Activated effector memory CD4-positive, alpha-beta T cell treated with Interleukin-2 at 50 U/mL for 16 hours (primary cell): ENCODE results near the gene NAA15.
"Not testable (repeated sequence)": the region's sequence is repeated elsewhere in the genome, so short reads cannot be mapped to it uniquely, and the experiment has no call there.

Experiments
- DNase-seq: peaks from one replicate; pipeline ENCODE4 v3.0.0-alpha.2; 2020

NAA15 gene

DNA sequence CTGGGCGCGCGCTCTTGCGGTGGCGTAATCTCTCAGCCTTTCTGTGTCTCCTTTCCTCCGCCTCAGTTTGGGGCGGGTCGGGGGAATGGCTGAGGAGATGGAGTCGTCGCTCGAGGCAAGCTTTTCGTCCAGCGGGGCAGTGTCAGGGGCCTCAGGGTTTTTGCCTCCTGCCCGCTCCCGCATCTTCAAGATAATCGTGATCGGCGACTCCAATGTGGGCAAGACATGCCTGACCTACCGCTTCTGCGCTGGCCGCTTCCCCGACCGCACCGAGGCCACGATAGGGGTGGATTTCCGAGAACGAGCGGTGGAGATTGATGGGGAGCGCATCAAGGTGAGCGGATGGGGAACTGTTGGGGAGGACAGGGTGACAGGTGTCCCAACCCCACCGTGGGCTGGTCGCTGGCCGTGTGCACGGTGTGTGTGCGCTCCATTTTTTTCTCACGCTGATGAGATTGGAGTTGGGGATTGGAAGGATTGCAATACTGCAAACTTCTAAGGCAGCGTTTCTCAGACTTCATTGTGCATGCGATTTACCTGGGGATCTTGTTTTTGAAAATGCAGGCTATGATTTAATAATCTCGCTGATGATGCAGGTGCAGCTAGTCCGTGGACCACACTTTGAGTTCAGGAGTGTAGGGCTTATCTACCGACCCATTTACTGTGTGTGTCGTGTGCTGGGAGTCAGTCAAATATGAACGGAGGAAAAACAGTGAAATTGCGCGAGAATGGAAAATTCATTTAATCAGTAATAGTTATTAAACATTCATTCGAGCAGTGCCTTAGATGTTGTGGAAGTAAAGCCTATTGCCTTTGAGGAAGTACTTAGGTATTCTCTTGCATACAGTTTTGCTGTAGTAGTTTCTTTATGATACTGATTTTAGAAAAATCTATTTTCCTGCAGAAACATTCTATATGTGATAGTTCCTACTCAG is 153.1 kb downstream of the NAA15 start, which contains the start of gene RAB33B:
RAB33B (plus strand) TSS at position 11 of the 935 bp plus-strand sequence; CDS start at position 86, 75 bp downstream.
- DNase-seq: no peak

DNA sequence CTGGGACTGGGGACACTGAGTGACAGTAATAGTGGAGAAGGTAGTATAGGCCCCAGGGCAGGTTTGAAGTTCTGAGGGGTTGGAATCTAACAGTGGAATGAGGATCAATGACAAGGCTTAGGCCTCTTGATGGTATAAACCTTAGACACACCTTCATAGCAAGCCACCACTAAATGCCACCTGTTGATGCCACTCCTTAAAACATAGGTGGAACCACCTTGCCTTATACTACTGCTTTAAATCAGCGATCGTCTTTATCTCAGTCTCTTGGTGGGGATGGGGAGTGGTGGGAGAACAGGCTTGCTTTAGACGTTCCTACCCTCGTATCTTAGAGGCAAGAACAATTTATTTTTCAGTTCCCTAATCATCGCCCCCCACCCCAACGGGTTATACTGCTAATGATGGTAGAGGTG is 153.8 kb downstream of the NAA15 start:
- no peak for DNase-seq

DNA sequence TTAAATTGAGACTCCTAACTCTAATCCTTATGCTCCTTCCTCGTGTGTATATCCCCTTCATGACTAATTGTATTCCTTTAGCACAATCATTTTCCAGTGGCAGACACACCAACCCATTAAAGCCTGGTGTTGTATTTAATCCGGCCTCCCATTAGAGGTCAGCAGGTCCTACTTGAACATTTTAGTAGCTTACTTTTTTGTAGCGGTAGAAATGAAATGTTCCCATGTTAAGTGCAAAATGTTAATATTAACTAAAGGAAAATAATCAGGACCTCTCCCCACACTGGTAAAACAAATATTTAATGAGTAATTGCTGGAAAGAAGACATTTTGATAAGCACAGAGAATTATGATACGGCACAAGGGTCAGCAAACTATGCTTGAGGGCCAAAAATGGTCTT is 156.0 kb downstream of the NAA15 start:
- DNase-seq: no peak

DNA sequence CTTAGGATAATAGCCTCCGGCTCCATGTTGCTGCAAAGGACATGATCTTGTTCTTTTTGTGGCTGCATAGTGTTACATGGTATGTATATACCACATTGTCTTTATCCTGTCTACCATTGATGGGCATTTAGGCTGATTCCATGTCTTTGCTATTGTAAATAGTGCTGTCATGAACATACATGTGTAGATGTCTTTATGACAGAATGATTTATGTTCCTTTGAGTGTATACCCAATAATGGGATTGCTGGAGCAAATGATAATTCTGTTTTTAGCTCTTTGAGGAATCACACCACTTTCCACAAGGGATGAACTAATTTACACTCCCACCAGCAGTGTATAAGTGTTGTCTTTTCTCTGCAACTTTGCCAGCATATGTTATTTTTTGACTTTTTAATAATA is 157.2 kb downstream of the NAA15 start:
- DNase-seq: no peak

DNA sequence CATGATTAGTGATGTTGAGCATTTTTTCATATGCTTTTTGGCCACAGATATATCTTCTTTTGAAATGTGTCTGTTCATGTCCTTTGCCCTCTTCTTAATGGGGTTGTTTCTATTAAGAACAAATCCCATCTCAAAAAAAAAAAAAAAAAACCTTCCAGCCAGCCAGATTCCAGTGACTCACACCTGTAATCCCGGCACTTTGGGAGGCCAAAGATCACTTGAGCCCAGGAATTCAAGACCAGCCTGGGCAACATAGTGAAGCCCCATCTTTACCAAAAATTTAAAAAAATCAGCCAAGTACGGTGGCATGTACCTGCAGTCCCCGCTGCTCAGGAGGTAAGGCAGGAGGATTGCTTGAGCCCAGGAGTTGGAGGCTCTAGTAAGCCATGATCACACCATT is 157.7 kb downstream of the NAA15 start:
- no peak for DNase-seq

DNA sequence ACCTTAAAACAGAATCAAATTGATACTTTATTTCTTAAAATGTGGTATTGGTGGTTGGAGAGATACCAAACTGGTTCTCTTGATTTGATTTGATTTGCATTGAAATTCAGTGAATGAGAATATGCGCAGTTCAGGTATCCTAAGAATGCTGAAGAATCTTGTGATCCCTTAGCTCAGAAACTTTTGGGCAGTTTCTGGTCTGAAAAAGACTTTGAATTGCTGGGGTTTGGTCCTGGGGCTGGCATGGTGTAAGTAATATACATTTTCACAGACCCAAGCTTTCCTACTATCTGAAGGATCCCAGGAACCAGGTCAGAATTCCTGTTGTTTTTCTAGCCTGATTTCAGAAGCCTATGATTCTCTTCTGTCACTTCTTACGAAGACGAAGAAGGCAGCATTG is 159.3 kb downstream of the NAA15 start:
- DNase-seq: no peak

DNA sequence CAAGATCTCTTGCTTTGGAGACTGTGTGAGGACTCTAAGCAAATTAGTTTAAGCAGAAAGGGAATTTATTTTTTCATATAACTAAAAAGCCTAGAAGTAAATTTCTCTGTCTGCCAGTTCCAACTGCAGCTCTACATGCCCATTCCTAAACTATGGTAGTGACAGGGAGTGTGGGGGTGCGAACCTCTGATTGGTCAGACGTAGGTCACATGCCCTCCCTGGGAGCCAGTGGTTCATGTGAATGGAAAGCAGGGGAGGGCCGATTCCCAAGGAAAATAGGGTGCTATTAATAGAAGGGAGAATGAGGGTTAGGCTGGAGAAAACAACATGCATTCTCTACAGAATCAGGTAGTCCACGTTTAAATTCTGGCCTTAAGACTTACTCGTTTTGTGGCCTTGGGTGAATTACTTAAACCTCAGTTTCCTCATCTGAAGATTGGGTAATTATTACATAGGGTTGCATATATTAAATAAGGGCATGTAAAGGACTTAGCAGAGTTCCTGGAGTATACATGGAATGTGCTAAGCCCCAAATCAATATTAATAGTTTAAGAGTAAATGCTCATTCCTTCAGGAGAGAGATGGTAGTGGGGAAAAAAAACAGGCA is 159.8 kb downstream of the NAA15 start:
- no peak for DNase-seq

DNA sequence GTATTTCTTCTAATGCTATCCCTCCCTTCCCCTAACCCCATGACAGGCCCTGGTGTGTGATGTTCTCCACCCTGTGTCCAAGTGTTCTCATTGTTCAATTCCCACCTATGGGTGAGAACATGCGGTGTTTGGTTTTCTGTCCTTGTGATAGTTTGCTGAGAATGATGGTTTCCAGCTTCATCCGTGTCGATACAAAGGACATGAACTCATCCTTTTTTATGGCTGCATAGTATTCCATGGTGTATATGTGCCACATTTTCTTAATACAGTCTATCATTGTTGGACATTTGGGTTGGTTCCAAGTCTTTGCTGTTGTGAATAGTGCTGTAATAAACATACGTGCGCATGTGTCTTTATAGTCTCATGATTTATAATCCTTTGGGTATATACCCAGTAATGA is 163.2 kb downstream of the NAA15 start:
- not testable (repeated sequence) for DNase-seq

DNA sequence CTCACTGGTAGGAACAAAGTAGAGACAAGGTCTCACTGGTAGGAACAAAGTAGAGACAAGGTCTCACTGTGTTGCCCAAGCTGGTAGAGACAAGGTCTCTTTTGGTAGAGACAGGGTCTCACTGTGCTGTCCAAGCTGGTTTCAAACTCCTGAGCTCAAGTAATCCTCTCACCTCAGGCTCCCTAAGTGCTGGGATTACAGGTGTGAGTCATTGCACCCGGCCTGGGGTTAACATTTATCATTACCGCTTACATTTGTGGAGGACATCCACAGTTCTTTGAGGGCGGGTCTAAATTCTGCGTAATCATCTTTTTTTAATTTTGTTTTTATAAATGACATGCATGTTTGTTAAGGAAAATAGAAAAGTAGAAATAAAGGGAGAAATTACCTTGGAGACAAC is 164.6 kb downstream of the NAA15 start:
- DNase-seq: no peak

DNA sequence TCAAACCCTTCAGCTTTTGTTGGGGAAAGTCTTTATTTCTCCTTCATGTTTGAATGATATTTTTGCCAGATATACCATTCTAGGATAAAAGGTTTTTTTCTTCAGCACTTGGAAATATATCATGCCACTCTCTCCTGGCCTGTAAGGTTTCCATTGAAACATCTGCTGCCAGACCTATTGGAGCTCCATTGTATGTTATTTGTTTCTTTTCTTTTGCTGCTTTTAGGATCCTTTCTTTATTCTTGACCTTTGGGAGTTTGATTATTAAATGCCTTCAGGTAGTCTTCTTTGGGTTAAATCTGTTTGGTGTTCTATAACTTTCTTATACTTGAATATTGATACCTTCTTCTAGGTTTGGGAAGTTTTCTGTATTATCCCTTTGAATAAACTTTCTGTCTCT is 167.5 kb downstream of the NAA15 start:
- DNase-seq: not testable (repeated sequence)

DNA sequence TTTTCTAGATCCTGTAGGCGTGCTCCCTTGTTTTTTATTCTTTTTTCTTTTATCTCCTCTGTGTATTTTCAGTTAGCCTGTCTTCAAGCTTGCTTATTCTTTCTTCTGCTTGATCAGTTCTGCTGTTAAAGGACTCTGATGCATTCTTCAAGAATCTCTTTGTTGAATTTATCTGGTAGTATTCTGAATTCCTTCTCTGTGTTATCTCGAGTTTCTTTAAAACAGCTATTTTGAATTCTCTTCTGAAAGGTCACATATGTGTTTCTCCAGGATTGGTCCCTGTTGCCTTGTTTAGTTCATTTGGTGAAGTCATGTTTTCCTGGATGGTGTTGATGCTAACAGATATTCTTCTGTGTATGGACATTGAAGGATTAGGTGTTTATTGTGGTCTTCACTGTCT is 167.9 kb downstream of the NAA15 start:
- DNase-seq: no peak
